D721Med (cell line): ENCODE data around the gene CDC42EP4.
"Not testable (repeated sequence)": the region's sequence is repeated elsewhere in the genome, so short reads cannot be mapped to it uniquely, and the experiment has no call there.

Experiments
- DNase-seq: peaks from one replicate; pipeline ENCODE4 v3.0.0; 2011; ENCODE audit warnings: low spot score; ENCODE audit not compliant: insufficient read length
- FAIRE-seq: peaks from 2 replicates; lab custom pipeline; 2011; peaks lifted over from hg19 to GRCh38; lab: Jason Lieb, UNC
- CTCF ChIP-seq: IDR thresholded peaks from 2 replicates; pipeline ENCODE4 v1.5.1; 2012; ENCODE audit warnings: mild to moderate bottlenecking, control low read depth; ENCODE audit not compliant: insufficient read depth; ENCODE audit errors: missing control alignments

CDC42EP4 gene

DNA sequence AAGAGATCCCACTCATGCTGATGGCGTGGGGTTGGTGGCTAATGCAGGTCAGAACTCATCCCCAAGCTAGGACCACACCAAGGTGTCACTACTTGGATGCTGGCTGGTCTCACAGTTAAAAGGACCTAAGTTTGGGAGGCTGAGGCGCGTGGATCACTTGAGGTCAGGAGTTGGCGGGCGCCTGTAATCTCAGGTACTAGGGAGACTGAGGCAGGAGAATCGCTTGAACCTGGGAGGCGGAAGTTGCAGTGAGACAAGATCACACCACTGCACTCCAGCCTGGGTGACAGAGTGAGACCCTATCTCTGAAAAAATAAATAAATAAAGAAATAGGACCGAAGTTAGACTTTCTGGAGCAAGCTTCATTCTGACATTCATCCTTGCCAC, 6.6 kb upstream of the CDC42EP4 start:
- no peak for FAIRE-seq
- no peak for TF ChIP-seq CTCF
- no peak for DNase-seq

GRCh38 chr17:73317513-73318426, 6.0 kb upstream of the CDC42EP4 start:
- TF ChIP-seq CTCF, result no peak
- DNase-seq (no peak), FAIRE-seq (no peak)

GRCh38 chr17:73316919-73317505, 5.2 kb upstream of the CDC42EP4 start:
- DNase-seq (no peak), FAIRE-seq (no peak)

DNA sequence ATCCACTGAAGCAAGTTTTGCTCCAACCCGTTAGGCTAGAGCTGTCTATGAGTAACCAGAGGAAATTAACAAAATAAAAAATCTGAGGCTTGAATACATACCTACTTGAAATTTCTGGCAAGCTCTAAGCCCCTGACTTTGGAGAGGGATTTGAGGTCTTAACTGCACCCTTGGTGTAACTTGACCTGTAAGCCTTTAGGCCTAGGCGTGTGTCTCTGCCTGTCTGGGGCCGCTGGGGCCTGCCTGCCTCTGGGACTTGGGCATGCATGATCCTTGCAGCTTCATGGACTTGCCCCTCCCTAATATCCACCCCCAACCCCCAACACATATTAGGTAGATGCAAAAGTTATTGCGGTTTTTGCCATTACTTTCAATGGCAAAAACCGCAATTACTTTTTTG, 3.7 kb upstream of the CDC42EP4 start:
- FAIRE-seq (no peak), DNase-seq (no peak)
- no peak for TF ChIP-seq CTCF

More at GRCh38 chr17:73316919-73317505, 5.2 kb upstream of the CDC42EP4 start:
- no peak for TF ChIP-seq CTCF

DNA sequence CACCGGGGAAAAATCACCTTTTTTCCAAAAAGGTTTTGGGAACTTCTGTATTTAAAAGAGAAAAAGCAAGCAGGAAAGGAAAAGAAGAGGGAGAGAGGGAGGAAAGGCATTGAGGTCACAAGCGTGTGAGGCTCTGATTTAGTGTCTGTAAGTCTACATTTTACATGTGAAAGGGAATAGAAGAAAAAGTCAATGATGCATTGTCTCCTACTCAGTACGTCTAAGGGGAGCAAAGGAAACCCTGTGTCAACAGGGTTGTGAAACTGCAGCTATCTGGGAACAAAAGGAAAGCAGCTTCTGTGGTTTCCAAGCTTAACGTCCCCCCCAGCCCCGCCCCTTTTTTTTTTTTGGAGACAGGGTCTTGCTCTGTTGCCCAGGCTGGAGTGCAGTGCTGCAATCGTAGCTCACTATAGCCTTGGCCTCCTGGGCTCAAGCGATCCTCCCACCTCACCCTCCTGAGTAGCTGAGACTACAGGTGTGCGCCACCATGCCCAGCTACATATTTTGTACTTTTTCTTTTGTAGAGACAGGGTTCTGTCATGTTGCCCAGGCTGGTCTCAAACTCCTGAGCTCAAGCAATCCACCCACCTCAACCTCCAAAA, 1.8 kb upstream of the CDC42EP4 start:
- FAIRE-seq, result no peak
- DNase-seq, result no peak
- no peak for TF ChIP-seq CTCF

- DNase-seq, FAIRE-seq: not testable (repeated sequence)
Measured at GRCh38 chr17:73312887-73313286, 1.1 kb upstream of the CDC42EP4 start.

GRCh38 chr17:73311428-73311780, 397 bp downstream of the CDC42EP4 start:
- DNase-seq (no peak), FAIRE-seq (no peak)
- TF ChIP-seq CTCF, result no peak
